NCI-H1417 (cell line): Measurements from ENCODE around the gene TEDC1.

Source experiments
- DNase-seq, 3 experiments: peaks; one replicate each; lab custom pipeline; 2025; lab: John Stamatoyannopoulos, UW

The TEDC1 gene

DNA sequence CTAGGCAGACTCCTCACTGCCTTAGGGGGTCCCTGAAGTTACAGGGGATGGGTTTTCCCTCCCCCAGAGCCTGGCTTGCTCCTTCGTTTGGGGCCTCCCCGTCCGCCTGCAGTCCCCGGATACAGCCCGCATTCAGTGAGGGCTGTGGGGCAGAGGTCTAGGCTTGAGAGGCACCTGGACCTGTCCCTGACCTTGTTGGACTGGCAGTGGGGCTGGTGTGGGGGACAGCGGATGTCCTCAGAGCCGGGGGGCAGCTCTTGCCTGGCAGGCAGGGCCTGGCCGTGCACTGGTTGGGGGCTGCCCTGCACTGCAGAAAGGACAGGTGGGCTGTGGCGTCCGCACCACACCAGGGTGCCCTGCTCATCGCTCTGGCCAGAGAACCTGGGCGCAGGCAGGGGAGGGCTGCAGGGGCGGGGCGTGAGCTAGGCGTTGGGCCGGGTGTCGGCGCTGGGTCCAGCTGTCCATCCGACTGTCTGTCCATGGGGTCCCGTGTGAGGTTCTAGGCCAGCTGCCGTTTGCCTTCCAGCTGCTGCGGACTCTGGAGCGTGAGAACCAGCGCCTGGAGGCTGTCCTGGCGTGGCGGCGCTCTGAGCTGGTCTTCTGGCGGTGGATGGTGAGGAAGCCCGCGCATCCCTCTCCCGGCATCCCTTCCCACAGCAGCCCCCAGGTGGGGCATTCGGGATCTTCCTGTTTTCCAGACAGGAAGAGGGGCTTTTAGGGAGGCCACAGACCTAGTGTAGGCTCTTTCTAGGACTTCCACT lies 6.0 kb downstream of the TEDC1 start:
- no peak for DNase-seq

DNA sequence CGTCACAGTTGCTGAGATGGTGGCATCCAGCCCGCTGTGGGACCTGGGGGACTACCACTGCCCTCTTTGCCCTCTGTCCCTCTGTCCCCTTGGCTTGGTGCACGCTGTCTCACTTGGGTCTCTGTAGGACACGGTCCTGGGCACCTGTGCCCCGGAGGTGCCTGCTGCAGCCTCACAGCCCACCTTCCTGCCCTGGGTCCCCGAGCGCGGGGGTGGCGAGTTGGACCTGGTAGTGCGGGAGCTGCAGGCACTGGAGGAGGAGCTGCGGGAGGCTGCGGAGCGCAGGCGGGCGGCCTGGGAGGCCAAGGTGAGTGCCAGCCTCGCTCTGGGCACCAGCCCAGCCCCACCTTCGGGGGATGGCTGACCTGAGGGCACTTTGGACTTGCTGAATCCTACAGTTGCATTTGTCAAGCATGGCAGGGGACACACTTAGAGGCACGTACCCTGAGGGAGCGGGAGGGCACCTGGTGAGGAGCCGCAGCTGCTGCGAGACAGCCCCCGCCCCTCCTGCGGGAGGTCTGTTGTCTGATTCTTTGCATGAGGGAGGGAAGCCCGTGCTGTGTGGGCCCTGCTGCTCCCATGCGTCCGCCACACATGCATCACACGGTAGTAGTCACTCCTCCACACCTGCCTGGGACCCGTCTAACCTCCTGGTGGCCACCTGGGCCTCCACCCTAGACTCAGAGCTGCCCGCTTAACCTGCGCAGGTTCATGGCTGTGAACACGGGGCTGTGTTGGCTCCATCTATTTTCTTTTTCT lies 6.8 kb downstream of the TEDC1 start:
- DNase-seq = peak in 2 of 3 experiments; percentile 91 to 96

DNA sequence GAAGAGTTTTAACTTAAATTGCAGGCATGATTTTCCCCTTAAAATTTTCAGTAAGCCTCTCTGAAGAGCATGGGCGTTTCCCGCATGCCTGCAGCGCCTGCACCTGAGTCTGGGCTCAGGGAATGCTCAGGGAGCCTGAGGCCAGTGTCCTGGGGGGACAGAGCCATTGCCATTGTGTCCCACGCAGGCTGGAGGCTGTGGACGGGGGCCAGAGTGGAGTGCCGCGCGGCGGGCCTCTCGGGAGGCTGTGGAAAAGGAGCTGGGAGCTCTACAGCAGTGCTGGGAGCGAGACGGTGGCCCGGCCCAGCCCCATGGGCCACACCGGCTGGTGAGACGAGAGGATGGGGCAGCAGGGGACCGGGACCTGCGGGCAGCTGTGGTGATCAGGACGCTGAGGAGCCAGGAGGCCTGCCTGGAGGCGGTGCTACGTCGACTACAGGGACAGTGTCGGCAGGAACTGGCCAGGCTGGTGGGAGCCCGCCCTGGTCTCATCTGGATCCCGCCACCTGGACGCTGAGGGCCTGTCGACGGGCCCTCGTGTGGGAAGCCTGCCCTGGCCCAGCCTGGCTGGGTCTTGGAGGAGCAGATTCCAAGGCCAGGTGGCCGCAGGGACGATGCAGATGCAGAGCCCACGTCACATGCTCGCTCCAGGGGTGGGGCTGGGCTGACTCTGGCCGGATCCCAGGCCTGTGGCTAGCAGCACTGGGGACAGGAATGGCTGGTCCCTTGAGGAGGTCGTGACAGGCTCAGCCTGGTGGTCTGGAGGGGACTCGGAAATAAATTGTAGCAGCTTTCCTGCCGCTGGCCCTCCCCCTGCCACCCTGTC lies 7.6 kb downstream of the TEDC1 start:
- no peak for DNase-seq

DNA sequence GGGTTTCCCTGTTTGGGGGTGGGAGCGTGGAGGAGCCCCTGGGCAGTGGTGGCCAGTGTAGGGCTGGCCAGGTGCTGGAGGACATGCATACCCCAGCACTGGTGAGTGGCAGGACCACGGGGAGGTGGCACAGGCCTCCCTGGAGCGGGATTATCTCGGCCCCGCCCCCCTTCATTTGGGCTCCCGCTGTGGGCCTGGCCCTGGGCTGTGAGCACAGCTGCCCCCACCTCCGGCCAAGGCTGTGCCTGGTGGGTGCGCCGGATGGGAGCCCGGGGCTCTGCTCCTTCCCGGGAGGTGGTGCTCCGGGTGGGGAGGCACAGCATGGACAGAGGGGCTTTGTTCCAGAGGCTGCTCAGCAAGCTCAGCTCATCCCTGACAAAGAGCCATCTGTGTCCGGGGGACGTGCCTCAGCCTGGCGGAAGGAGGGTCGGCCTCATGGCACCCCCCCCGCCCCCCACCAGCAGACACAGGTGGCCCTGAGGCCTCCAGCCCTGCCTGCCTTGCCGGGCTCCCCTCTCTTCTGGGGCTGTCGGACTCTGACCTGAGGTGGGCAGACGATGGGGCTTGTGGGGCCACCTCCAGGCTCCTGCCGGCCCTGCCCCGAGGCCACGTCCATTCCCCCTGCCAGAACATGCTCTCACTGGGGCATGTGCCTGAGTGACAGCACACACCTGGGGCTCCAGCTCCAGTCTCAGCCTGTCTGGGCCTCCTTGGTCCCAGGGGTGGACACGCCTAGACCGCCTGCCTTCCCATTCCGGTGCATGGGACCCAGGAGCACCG lies 8.4 kb downstream of the TEDC1 start:
- DNase-seq = no peak

DNA sequence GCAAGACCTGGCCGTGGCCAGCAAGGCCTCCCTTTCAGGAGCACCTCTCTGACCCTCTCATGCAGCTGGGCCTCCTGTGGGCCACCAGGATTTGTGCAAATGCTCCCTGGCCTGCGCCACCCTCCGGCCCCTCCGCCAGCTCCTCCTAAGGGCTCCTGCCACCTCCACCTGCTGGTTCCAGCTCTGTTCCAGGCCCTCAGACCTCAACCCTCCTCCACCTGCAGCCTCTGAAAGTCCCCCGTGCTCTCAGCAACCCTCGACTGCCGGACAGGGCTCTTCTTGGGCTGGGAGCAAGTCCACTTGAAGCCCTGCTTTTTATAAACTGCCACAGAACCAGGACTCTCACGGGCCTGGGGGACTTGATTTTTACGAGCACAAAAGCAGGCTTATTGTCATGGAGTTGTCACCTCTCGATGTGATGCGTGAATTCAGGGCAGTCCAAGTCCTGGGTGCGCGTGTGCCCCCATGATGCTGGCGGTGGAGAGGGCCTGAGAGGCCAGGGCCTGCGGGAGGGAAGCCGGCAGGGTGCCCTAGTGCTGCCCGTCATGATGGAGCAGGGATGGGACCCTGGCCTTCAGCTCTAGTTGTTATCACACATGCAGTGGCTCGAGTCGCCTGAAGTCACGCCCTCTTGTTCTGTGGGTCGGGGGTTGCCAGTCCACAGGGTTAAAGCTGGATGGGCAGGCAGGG lies 9.1 kb downstream of the TEDC1 start:
- no peak for DNase-seq

DNA sequence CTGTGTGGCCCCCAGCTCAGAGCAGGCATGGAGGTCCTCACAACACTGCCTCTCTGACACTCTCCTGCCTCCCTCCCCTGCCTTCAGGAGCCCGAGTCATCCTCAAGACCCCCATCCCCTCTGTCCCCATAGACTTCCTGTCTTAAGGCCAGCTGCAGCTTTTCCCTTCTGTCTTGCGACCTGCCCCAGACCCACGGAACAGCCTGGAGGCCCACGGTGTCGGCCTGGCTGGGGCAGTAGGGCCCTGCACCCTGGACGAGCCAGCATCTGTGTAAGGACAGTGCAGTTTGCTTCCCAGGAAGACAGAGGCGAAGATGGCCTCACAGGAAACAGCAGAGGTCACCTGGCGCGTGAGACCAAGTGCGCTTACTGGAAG lies 9.7 kb downstream of the TEDC1 start:
- no peak for DNase-seq

DNA sequence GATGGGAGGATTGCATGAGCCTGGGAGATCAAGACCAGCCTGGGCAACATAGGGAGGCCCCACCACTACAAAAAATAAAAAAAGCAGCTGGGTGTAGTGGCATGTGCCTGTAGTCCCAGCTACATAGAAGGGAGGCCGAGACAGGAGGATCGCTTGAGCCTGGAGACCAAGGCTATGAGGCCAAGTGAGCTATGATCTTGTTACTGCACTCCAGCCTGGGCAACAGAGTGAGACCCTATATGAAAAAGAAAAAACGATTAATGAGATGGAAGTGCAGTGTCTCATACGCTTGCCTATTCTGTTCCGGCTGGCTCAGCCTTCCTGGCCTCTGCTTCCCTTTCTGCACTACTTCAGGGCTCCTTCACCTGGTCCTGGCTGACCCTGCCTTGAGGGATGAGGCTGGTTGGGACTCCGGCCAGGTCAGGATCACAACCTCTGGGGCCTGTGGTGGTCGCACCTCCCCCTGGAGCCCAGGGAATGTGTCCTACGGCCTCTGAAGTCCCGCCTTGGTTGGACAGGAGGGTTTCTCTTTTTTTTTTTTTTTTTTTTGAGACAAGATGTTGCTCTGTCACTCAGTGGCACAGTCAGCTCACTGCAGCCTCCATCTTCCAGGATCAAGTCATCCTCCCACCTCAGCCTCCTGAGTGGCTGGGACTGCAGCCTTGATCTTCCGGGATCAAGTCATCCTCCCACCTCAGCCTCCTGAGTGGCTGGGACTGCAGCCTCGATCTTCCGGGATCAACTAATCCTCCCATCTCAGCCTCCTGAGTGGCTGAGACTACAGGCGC lies 10.7 kb downstream of the TEDC1 start:
- DNase-seq = no peak

DNA sequence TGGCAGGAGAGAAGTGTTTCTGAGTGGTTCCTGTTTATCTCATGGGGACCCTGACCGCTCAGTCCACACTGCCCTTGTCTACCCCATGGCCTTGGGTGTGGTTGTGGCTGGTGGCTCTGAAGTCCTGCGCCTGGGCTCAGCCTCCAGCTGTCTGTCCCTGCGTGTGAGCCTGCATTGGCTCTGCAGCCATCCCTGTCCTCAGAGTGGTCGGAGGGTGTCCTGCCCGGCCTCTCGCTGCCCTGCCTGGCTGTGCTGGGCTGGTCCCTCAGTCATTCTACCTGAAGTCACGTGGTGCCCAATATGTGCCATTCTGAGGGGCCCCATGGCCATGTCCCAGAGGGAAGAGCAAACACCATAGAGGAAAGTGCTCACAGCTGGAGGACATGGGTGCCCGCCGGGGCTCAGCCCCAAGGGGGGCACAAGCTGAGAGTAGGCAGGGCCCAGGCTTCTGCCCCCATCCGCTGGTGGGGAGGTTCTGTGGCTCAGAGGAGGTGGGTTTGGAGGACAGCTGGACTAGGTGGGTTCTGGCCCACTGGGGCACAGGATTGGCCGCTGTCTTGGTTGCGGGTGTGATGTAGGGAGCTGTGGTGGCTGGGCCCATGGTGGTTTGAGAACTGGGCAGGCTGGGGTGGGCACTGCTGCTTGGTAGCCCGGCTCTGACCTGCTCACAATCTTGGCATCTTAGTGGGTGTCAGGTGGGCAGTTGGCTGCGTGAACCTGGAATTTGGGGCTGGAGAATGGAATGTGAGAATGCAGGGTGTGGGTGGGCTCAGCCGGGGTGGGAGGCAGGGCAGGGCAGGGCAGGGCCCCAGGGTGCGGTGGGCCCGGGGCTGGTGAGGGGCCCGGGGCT lies 11.6 kb downstream of the TEDC1 start:
- no peak for DNase-seq

DNA sequence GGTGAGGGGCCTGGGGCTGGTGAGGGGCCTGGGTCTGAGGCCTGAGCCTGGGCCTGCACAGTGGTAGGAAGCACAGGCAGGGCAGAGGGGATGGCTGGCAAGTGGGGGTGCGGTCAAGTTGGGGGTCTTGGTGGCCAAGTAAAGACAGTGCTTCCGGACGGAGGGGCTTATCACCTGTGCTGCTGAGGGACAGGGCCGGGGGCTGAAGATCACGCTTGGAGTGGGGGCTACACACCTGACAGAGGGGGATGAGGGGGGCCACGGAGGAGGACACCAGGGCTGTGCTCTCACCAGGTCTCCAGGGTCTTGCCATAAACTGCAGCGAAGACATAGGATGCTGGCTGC lies 12.2 kb downstream of the TEDC1 start:
- DNase-seq = no peak

DNA sequence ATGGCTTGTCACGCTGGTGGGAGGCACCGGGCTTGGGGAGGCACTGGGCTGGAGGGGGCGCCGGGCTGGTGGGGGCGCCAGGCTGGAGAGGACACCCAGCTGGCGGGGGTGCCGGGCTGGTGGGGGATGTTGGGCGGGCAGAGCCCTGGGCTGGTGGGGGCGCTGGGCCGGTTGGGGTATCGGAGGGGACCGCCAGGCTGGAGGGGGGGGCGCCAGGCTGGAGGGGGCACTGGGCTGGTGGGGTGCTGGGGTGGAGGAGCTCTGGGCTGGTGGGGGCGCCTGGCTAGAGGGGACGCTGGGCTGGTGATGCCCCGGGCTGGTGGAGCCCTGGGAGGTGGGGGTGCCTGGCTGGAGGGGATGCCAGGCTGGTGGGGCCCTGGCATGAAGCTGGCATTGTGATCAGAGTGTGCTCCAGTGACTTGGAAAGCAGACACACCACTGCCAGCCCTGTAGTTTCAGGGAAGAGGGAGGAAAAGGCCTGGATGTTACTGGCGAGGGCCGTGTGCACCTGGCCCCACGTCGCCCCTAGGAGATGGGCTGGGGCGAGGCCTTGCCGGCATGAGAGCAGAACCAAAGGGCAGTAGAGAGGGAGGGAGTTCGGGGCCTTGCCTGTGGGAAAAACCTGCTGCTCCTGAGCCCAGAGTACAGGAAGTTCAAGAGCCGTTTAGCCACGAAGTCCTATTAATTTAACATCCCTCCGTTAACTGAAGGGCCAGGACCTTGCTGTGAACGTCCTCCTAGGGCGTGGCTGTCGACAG lies 13.1 kb downstream of the TEDC1 start:
- no peak for DNase-seq

DNA sequence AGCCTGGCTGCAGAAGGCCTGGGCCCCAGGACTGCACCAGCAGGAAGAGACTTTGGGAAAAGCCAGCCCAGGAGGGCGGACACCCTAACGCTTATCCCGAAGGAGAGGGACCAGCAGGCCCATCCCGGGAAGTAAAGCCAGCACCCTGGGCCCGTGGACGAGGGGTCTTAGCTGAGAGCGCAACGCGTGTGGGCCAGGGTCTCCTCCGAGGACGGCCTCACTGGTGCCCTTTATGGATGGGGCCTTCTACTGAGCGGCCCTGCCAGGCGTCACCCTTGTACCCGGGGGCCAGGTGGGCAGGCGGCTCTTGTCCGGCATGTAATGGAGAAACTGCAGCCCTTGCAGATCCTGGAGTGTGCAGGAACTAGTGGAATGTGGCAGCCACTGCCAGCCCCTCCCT lies 14.1 kb downstream of the TEDC1 start:
- DNase-seq = no peak

DNA sequence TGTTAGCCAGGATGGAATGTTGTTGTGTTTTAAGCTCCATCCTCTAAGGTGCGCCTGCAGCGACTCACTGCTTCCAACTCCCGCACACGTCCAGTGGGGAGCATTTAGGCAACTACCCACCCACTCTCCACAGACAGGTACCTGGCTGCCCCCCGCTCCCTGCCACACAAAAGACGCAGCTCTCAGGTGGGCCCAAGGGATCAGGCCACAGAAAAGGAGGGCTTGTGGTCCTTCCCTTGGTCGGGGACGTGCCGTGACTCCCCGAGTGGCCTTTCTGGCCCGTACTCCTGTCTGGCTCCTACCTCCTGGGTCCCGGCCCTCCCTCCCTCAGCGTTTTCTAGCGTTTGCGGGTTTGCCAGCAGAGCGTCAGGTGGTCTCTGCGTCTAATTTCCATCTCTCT lies 16.2 kb downstream of the TEDC1 start:
- DNase-seq = no peak

DNA sequence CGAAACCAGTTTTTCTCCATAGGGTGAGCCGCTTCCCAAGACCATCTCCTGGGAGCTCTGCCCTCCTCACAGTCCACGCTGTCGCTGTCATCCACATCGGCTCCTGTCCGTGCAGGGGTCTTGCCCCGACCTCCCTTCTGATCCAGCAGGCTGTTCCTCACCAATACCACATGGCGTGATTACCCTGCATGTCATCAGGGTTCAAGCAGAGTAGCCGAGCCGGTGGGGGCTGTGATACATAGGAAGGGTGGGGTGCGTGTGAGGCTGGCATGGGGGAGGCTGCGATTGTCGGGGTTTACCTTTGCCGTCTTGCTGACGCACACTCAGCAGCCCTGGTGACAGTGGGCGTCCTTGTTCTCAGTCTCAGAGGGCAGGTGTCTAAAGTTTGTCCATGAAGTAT lies 17.0 kb downstream of the TEDC1 start:
- no peak for DNase-seq

DNA sequence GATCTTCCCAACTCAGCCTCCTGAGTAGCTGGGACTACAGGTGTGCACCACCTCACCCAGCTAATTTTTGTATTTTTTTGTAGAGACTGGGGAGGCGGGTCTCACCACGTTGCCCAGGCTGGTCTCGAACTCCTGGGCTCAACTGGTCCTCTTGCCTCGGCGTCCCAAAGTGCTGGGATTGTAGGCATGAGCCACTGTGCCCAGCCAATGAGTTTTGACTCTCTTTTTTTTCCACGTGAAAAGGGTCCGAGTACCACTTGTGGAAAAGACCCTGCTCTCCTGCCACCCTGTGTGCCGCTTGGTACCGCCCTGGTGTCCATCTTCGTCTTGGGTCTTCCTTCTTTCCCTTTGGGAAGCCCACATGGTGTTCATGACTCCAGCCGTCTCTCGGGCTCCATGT lies 17.6 kb downstream of the TEDC1 start:
- no peak for DNase-seq

DNA sequence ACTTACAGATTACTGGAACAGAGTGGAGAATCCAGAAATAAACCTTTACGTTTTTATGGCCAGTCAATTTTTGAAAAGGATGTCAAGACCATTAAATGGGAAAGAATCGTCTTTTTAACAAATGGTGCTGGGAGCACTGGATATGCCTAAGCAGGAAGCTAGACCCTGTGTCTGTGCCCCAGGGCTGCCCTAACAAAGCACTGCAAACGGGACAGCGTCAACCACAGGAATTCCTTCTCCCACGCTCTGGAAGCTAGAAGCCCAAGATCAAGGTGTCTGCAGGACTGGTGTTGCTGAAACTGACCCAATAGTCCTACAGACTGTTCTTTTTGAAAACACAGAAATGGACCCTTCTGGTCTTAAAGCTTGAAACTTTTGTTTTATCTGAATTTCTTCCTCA lies 26.1 kb downstream of the TEDC1 start:
- no peak for DNase-seq

DNA sequence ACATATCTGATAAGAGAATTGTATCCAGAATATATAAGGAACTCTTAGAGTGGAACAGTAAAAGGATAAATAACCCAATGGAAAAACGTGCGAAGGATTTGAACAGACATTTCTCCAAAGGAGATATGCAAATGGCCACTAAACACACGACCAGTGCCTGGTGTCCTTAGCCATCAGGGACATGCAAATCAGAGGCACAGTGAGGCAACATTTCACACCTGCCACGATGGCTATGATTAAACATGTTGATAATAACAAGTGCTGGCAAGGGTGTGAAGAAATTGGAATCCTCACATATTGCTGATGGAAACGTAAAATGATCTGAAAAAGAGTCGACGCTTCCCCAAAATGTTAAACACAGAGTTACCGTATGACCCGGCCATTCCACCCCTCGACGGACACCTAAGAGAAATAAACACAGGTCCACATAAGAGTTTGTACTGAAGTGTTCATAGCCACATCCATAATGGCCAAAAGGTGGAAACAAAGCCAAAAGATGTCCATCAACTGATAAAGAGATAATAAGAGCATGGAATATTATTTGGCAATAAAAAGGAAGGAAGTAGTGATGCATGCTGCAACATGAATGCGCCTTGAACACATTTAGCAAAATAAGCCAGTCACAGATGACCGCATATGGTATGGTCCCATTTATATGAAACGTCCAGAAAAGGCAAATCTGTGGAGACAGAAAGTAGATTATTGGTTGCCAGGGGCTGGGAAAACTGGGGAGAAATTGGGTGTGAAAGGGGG lies 29.1 kb downstream of the TEDC1 start:
- no peak for DNase-seq

DNA sequence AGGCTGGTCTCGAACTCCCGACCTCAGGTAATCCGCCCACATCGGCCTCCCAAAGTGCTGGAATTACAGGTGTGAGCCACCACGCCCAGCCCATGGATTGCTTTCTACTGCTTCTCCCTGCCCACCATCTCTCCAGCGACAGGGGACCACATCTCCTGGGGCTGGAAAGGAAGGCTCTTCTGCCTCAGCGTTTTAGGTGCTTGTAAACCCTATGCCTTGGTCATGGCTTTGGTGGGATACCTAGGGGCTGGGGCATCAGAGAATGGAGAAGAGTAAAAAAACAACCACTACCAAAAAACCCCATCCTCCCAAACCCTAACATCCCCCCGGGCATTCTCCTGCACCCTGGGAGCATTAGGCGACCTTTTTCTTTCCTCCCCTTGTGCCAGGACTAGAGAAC lies 34.3 kb downstream of the TEDC1 start:
- DNase-seq = no peak
